Lower leg skin (tissue), 3 donors: ENCODE data around the gene GHR.

ENCODE experiments used
- CTCF ChIP-seq, 3 donors: fragments of 450-650 bp; IDR thresholded peaks; one replicate each; pipeline ENCODE4 v1.5.1; 2016; ENCODE audit warnings: antibody characterized with exemption in 3 of 3, mild to moderate bottlenecking in 3 of 3, moderate library complexity in 2 of 3
- POLR2A ChIP-seq, 2 donors: fragments of 450-650 bp; IDR thresholded peaks; one replicate each; pipeline ENCODE4 v1.6.1; 2016 to 2017; ENCODE audit warnings: antibody characterized with exemption in 2 of 2, mild to moderate bottlenecking in 1 of 2, moderate library complexity in 1 of 2

- TF ChIP-seq CTCF (IDR thresholded peaks at IDR 0.05), result no peak
- TF ChIP-seq POLR2A (IDR thresholded peaks at IDR 0.05), result no peak
These were observed 118.9 kb downstream of the GHR start for GRCh38 chr5:42542106-42542505.
